ENCODE data around the gene TBXT.

Gene TBXT

GRCh38 chr6:166112580-166112979 is 55.1 kb downstream of the TBXT start:
- DNase-seq (ENCODE audit: low read depth in 2 of 2) = no peak

GRCh38 chr6:166109608-166110007 is 58.0 kb downstream of the TBXT start:
- DNase-seq (ENCODE audit: low read depth in 2 of 2) = no peak

Measured in stimulated activated CD8-positive, alpha-beta memory T cell treated with anti-CD3 and anti-CD28 coated beads, Interleukin-15, amount 100 ng/mL, for 4 hours (primary cell).